C4-2B (cell line): ENCODE measurements around the gene INSRR.

Experiments
- H3K27ac ChIP-seq: fragments of 450-650 bp; 2 replicates; pipeline ENCODE4 v1.5.1; 2017
- CTCF ChIP-seq: fragments of 450-650 bp; conservative IDR thresholded peaks from 2 replicates; pipeline ENCODE4 v1.5.1; 2017; ENCODE audit warnings: mild to moderate bottlenecking
- ZFX ChIP-seq: fragments of 450-650 bp; IDR thresholded peaks from 2 replicates; pipeline ENCODE4 v1.6.1; 2017

Gene INSRR

GRCh38 chr1:156823210-156823790, 35.6 kb downstream of the INSRR start:
- H3K27ac ChIP-seq: no peak overlapping the region
- TF ChIP-seq ZFX (no peak), CTCF (no peak)

- TF ChIP-seq ZFX (no peak), CTCF (no peak)
- H3K27ac ChIP-seq: no peak overlapping the region
Measured at GRCh38 chr1:156822680-156823079, 36.2 kb downstream of the INSRR start.

DNA sequence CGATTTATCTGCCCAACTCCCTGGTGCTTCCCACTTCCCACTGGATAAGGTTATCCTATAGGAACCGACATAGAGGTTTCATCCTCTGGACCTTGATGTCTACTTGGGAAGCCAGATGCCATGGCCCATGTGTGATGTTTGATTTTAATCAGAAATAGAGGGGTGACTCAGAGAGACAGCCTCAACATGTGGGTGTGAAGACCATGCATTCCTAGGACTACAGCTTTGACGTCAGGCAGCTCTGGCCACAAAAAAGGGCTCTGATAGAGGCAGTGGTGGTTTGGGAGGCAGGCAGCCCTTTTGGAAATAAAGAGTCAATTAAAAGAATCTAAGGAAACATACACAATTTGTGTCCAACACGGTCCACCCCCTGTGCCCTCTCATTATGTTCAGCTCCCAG, 37.1 kb downstream of the INSRR start:
- H3K27ac ChIP-seq: no peak overlapping the region
- TF ChIP-seq ZFX: no peak
- TF ChIP-seq CTCF: no peak

GRCh38 chr1:156816561-156817328, 42.2 kb downstream of the INSRR start, which contains the start of gene SH2D2A:
SH2D2A (minus strand) TSS chr1:156816848; CDS start chr1:156816708, 140 bp downstream.
- no peak for TF ChIP-seq ZFX
- no peak for TF ChIP-seq CTCF
- H3K27ac ChIP-seq: no peak within 1 kb of the TSS

- no peak for TF ChIP-seq CTCF
- no peak overlapping the region for H3K27ac ChIP-seq
Measured at GRCh38 chr1:156815961-156816422, 42.9 kb downstream of the INSRR start.

DNA sequence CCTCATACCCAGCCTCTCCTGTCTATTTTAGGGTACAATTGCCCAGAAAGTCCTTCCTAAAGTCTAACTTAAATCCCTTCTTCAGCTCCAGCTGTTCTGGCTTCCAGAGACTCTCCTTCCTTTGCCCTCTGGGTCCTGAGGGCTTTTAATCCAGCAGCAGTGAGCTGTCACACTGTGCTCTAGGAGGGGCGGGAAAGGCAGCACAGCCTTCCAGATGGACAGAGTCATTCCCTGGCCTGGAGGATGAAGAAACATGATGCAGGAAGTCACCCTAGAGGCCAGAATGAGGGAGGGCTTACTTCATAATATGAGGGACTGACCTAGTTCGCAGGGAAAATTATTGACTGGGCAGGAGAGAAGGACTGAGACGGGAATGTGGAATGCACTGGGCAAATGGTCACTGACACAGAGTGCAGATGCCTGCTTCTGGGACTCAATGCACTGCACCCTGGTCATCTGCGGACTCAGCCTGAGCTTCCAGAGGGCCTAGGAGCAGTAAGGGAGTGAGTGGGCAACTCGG, 43.5 kb downstream of the INSRR start:
- TF ChIP-seq CTCF (no peak), ZFX (no peak)
- no peak overlapping the region for H3K27ac ChIP-seq

DNA sequence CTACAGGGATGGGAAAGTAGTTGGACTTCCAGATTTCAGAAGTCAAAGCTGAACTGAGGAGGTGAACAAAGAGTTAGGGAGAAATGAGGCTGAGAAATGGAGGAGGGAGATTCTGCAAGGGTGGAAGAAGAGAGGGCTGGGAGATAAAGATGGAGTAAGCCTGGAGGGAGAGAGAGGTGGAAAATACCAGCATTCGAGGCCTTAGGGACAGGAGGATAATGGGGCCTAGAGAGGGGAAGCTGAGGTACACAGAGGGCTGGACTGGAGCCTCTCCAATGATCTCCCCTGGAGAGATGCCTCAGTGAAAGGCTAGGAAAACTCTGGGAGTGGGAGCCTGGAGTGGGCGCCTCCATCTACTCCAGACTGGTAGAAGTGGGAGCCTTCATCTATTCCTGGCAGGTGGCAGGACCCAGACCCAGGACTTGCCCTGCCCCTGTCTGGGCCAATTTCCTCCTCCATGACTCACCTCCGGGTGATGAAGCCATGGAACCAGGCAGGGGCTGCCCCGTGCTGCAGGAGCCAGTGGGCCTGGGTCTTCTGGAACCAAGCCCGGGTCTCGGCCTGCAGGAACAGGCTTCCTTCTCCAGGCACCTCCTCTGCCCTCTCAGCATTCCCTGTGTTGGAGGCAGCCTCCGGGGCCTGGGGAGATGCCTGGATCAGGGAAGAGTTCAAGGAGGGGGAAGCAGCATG, 44.2 kb downstream of the INSRR start:
- TF ChIP-seq ZFX: no peak
- no peak for TF ChIP-seq CTCF

More for the DNA sequence above, 44.2 kb downstream of the INSRR start:
- no peak overlapping the region for H3K27ac ChIP-seq
